K562 (cell line): ENCODE measurements around the gene MLIP.

Experiments used
- BACH1 ChIP-seq: fragments of 200-800 bp; sonication (Bioruptor generic); IDR thresholded peaks from 2 replicates; pipeline ENCODE4 v1.6.1; 2016; ENCODE audit warnings: missing genetic modification characterization, missing compliant biosample characterization
- NFATC3 ChIP-seq: fragments of 450-650 bp; IDR thresholded peaks from 2 replicates; pipeline ENCODE4 v1.6.1; 2017; ENCODE audit warnings: mild to moderate bottlenecking
- PCBP2 ChIP-seq: fragments of 200-400 bp; formaldehyde crosslinking; IDR thresholded peaks from 2 replicates; pipeline ENCODE4 v1.6.1; 2018; ENCODE audit warnings: low read length, low read depth, mild to moderate bottlenecking, moderate library complexity; ENCODE audit not compliant: poor library complexity, severe bottlenecking
- TGIF2 ChIP-seq: sonication (generic); formaldehyde crosslinking; IDR thresholded peaks from 2 replicates; pipeline ENCODE4 v1.8.1; 2022; ENCODE audit warnings: mild to moderate bottlenecking, missing genetic modification reagents, moderate library complexity
- TF ChIP-seq, protein P1 (sequence below), 3 experiments: IDR thresholded peaks in 2 of 3; conservative IDR thresholded peaks in 1 of 3; 2 replicates each; pipeline ENCODE4 v1.5.1; 2011 to 2012; ENCODE audit warnings: low read length in 3 of 3, mild to moderate bottlenecking in 3 of 3, control low read depth in 2 of 3, improper control_type of control experiment in 1 of 3, inconsistent platforms in 1 of 3, low read depth in 1 of 3, mixed read lengths in 1 of 3, moderate library complexity in 1 of 3; ENCODE audit not compliant: insufficient read depth in 2 of 3
- TF ChIP-seq, protein P2 (sequence below): fragments of 200-600 bp; sonication (generic); IDR thresholded peaks from one replicate; pipeline ENCODE4 v1.6.1; 2012; ENCODE audit warnings: mild to moderate bottlenecking, low read depth, low read length, inconsistent platforms

DNA sequence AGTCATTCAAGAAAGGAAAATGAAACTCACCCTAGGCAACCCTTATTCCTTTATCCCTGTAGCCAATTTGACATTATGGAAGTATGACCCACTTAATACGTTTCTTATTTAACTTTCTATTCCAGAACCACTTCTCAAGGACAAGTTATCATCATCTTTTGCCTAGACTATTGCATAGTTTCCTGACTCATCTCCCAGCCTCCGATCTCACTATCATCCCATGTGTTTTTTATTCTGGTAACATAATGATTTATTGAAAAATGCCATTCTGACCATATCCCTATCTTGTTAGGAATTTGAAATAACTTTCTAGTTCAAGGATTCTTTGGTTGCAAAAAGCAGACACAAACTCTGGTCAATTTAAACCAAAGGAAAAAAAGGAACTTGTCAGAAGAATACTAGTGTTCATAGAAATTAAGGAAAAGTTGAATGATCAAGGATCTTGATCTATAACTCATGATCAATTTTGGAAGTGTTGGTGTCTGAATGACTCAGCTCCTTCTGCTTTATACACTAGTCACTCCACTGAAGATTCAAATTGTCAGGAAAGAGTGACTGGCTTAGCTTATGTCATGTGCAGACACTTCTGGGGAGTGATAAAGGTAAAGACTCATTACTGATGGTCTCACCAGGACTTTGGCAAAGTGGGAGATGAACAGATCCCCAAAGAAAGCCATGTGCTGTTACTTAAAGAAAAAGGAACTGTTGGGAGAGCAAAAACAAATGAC, 188.5 kb downstream of the MLIP start:
- TF ChIP-seq NFATC3: no peak
- TF ChIP-seq, protein P1, sequence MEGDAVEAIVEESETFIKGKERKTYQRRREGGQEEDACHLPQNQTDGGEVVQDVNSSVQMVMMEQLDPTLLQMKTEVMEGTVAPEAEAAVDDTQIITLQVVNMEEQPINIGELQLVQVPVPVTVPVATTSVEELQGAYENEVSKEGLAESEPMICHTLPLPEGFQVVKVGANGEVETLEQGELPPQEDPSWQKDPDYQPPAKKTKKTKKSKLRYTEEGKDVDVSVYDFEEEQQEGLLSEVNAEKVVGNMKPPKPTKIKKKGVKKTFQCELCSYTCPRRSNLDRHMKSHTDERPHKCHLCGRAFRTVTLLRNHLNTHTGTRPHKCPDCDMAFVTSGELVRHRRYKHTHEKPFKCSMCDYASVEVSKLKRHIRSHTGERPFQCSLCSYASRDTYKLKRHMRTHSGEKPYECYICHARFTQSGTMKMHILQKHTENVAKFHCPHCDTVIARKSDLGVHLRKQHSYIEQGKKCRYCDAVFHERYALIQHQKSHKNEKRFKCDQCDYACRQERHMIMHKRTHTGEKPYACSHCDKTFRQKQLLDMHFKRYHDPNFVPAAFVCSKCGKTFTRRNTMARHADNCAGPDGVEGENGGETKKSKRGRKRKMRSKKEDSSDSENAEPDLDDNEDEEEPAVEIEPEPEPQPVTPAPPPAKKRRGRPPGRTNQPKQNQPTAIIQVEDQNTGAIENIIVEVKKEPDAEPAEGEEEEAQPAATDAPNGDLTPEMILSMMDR (IDR thresholded peaks at IDR 0.05 in 2 of 3, conservative IDR thresholded peaks at IDR 0.05 in 1 of 3; ENCODE audit: insufficient read depth in 2 of 3, low read depth in 1 of 3, low read length in 3 of 3): no peak
- TF ChIP-seq, protein P2, sequence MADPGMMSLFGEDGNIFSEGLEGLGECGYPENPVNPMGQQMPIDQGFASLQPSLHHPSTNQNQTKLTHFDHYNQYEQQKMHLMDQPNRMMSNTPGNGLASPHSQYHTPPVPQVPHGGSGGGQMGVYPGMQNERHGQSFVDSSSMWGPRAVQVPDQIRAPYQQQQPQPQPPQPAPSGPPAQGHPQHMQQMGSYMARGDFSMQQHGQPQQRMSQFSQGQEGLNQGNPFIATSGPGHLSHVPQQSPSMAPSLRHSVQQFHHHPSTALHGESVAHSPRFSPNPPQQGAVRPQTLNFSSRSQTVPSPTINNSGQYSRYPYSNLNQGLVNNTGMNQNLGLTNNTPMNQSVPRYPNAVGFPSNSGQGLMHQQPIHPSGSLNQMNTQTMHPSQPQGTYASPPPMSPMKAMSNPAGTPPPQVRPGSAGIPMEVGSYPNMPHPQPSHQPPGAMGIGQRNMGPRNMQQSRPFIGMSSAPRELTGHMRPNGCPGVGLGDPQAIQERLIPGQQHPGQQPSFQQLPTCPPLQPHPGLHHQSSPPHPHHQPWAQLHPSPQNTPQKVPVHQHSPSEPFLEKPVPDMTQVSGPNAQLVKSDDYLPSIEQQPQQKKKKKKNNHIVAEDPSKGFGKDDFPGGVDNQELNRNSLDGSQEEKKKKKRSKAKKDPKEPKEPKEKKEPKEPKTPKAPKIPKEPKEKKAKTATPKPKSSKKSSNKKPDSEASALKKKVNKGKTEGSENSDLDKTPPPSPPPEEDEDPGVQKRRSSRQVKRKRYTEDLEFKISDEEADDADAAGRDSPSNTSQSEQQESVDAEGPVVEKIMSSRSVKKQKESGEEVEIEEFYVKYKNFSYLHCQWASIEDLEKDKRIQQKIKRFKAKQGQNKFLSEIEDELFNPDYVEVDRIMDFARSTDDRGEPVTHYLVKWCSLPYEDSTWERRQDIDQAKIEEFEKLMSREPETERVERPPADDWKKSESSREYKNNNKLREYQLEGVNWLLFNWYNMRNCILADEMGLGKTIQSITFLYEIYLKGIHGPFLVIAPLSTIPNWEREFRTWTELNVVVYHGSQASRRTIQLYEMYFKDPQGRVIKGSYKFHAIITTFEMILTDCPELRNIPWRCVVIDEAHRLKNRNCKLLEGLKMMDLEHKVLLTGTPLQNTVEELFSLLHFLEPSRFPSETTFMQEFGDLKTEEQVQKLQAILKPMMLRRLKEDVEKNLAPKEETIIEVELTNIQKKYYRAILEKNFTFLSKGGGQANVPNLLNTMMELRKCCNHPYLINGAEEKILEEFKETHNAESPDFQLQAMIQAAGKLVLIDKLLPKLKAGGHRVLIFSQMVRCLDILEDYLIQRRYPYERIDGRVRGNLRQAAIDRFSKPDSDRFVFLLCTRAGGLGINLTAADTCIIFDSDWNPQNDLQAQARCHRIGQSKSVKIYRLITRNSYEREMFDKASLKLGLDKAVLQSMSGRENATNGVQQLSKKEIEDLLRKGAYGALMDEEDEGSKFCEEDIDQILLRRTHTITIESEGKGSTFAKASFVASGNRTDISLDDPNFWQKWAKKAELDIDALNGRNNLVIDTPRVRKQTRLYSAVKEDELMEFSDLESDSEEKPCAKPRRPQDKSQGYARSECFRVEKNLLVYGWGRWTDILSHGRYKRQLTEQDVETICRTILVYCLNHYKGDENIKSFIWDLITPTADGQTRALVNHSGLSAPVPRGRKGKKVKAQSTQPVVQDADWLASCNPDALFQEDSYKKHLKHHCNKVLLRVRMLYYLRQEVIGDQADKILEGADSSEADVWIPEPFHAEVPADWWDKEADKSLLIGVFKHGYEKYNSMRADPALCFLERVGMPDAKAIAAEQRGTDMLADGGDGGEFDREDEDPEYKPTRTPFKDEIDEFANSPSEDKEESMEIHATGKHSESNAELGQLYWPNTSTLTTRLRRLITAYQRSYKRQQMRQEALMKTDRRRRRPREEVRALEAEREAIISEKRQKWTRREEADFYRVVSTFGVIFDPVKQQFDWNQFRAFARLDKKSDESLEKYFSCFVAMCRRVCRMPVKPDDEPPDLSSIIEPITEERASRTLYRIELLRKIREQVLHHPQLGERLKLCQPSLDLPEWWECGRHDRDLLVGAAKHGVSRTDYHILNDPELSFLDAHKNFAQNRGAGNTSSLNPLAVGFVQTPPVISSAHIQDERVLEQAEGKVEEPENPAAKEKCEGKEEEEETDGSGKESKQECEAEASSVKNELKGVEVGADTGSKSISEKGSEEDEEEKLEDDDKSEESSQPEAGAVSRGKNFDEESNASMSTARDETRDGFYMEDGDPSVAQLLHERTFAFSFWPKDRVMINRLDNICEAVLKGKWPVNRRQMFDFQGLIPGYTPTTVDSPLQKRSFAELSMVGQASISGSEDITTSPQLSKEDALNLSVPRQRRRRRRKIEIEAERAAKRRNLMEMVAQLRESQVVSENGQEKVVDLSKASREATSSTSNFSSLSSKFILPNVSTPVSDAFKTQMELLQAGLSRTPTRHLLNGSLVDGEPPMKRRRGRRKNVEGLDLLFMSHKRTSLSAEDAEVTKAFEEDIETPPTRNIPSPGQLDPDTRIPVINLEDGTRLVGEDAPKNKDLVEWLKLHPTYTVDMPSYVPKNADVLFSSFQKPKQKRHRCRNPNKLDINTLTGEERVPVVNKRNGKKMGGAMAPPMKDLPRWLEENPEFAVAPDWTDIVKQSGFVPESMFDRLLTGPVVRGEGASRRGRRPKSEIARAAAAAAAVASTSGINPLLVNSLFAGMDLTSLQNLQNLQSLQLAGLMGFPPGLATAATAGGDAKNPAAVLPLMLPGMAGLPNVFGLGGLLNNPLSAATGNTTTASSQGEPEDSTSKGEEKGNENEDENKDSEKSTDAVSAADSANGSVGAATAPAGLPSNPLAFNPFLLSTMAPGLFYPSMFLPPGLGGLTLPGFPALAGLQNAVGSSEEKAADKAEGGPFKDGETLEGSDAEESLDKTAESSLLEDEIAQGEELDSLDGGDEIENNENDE: no peak
- TF ChIP-seq BACH1 (tag): no peak
- TF ChIP-seq PCBP2: no peak
- TF ChIP-seq TGIF2: no peak
